Neural progenitor cell (in vitro differentiated cells): ENCODE measurements around the gene TBC1D24. TPM values are rescaled to one million over a fixed set of nuclear protein-coding genes. Genes with fewer than 3 reads are reported as not detected.

Source experiments
- DNase-seq: peaks from one replicate; pipeline ENCODE4 v3.0.0-alpha.2; 2016; ENCODE audit warnings: low spot score
- H2AFZ ChIP-seq: fragments of 200-600 bp; sonication (generic); replicated peaks from 2 replicates; pipeline ENCODE4 v1.6.1; 2016; ENCODE audit warnings: antibody characterized with exemption
- H3F3A ChIP-seq: fragments of 200-600 bp; sonication (generic); 2 replicates; pipeline ENCODE4 v1.6.1; 2016; ENCODE audit warnings: antibody characterized with exemption, low read depth
- H3K27ac ChIP-seq: fragments of 200-600 bp; sonication (generic); 2 replicates; pipeline ENCODE4 v1.5.1; 2016; ENCODE audit warnings: mild to moderate bottlenecking
- H3K27me3 ChIP-seq: fragments of 200-600 bp; sonication (generic); 2 replicates; pipeline ENCODE4 v1.6.1; 2016; ENCODE audit warnings: mild to moderate bottlenecking, moderate library complexity
- H3K36me3 ChIP-seq: fragments of 200-600 bp; sonication (generic); 2 replicates; pipeline ENCODE4 v1.5.1; 2016
- H3K4me1 ChIP-seq: fragments of 200-600 bp; sonication (generic); 2 replicates; pipeline ENCODE4 v1.6.1; 2016; ENCODE audit warnings: mixed run types
- H3K4me2 ChIP-seq: fragments of 200-600 bp; sonication (generic); 2 replicates; pipeline ENCODE4 v1.6.1; 2016
- H3K4me3 ChIP-seq: fragments of 200-600 bp; sonication (generic); 2 replicates; pipeline ENCODE4 v1.5.1; 2016
- H3K79me2 ChIP-seq: fragments of 200-600 bp; sonication (generic); 2 replicates; pipeline ENCODE4 v1.6.1; 2016; ENCODE audit warnings: low read depth
- H3K9ac ChIP-seq: fragments of 200-600 bp; sonication (generic); 2 replicates; pipeline ENCODE4 v1.6.1; 2016
- H3K9me3 ChIP-seq: fragments of 200-600 bp; sonication (generic); 2 replicates; pipeline ENCODE4 v1.5.1; 2016; ENCODE audit warnings: low read depth
- H4K20me1 ChIP-seq: fragments of 200-600 bp; sonication (generic); 2 replicates; pipeline ENCODE4 v1.6.1; 2016; ENCODE audit warnings: low read depth
- H3K27ac Mint-ChIP-seq: 3 replicates; pipeline ENCODE4 v1.8.0; 2021; ENCODE audit warnings: mixed read lengths
- H3K27me3 Mint-ChIP-seq: 2 replicates; pipeline ENCODE4 v1.8.0; 2022; ENCODE audit warnings: low read depth, mild to moderate bottlenecking, inconsistent platforms, moderate library complexity, mixed read lengths; ENCODE audit not compliant: insufficient read depth
- H3K36me3 Mint-ChIP-seq: 3 replicates; pipeline ENCODE4 v1.8.0; 2021; ENCODE audit warnings: mixed read lengths
- H3K4me1 Mint-ChIP-seq: 3 replicates; pipeline ENCODE4 v1.8.0; 2021; ENCODE audit warnings: mixed read lengths
- H3K4me3 Mint-ChIP-seq: 3 replicates; pipeline ENCODE4 v1.8.0; 2021; ENCODE audit warnings: mild to moderate bottlenecking, moderate library complexity, mixed read lengths
- H3K9me3 Mint-ChIP-seq: 3 replicates; pipeline ENCODE4 v1.8.0; 2020; ENCODE audit warnings: mixed read lengths
- EZH2 ChIP-seq: fragments of 200-600 bp; sonication (generic); IDR thresholded peaks from 2 replicates; pipeline ENCODE4 v1.6.1; 2017; ENCODE audit warnings: antibody characterized with exemption, mild to moderate bottlenecking, moderate library complexity
- EZH2phosphoT487 ChIP-seq: fragments of 200-600 bp; sonication (generic); IDR thresholded peaks from 2 replicates; pipeline ENCODE4 v1.6.1; 2017; ENCODE audit warnings: antibody characterized with exemption
- total RNA-seq: library from RNA; depleted of rRNA; stranded (reverse); fragments of >200 nt; gene quantifications from 2 replicates; pipeline ENCODE4 v1.2.3, GENCODE V29; 2015; ENCODE audit warnings: low replicate concordance
- TF ChIP-seq, protein P1 (sequence below): fragments of 200-600 bp; sonication (generic); IDR thresholded peaks from 2 replicates; pipeline ENCODE4 v1.5.1; 2017; ENCODE audit warnings: antibody characterized with exemption, mild to moderate bottlenecking

Gene TBC1D24
- total RNA-seq, 1 donor from 2014 or later, result 8.2 TPM

GRCh38 chr16:2505695-2506094 is 30.8 kb downstream of the TBC1D24 start:
- Histone ChIP-seq H3K9ac (no peak overlapping the region), H3K27me3 (no peaks in the 10 kb centered on the region), H3K4me2 (no peak overlapping the region), H3K4me1 (peaks cover 6% of the 10 kb centered on the region), H3K4me3 (no peak overlapping the region), H3K79me2 (no peaks in the 10 kb centered on the region), H3K27ac (no peak overlapping the region), H2AFZ (no peak overlapping the region), H3F3A (peaks cover 4% of the 10 kb centered on the region), H3K36me3 (no peaks in the 10 kb centered on the region), H3K9me3 (no peaks in the 10 kb centered on the region), H4K20me1 (no peaks in the 10 kb centered on the region)
- TF ChIP-seq, protein P1, sequence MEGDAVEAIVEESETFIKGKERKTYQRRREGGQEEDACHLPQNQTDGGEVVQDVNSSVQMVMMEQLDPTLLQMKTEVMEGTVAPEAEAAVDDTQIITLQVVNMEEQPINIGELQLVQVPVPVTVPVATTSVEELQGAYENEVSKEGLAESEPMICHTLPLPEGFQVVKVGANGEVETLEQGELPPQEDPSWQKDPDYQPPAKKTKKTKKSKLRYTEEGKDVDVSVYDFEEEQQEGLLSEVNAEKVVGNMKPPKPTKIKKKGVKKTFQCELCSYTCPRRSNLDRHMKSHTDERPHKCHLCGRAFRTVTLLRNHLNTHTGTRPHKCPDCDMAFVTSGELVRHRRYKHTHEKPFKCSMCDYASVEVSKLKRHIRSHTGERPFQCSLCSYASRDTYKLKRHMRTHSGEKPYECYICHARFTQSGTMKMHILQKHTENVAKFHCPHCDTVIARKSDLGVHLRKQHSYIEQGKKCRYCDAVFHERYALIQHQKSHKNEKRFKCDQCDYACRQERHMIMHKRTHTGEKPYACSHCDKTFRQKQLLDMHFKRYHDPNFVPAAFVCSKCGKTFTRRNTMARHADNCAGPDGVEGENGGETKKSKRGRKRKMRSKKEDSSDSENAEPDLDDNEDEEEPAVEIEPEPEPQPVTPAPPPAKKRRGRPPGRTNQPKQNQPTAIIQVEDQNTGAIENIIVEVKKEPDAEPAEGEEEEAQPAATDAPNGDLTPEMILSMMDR, result no peak
- TF ChIP-seq EZH2, result no peak
- peaks cover 6% of the 10 kb centered on the region for H3K27me3 Mint-ChIP-seq
- H3K4me3 Mint-ChIP-seq, result no peak overlapping the region
- H3K36me3 Mint-ChIP-seq, result no peaks in the 10 kb centered on the region
- no peaks in the 10 kb centered on the region for H3K9me3 Mint-ChIP-seq
- no peak overlapping the region for H3K27ac Mint-ChIP-seq
- H3K4me1 Mint-ChIP-seq, result peaks cover 6% of the 10 kb centered on the region
- DNase-seq, result no peak

DNA sequence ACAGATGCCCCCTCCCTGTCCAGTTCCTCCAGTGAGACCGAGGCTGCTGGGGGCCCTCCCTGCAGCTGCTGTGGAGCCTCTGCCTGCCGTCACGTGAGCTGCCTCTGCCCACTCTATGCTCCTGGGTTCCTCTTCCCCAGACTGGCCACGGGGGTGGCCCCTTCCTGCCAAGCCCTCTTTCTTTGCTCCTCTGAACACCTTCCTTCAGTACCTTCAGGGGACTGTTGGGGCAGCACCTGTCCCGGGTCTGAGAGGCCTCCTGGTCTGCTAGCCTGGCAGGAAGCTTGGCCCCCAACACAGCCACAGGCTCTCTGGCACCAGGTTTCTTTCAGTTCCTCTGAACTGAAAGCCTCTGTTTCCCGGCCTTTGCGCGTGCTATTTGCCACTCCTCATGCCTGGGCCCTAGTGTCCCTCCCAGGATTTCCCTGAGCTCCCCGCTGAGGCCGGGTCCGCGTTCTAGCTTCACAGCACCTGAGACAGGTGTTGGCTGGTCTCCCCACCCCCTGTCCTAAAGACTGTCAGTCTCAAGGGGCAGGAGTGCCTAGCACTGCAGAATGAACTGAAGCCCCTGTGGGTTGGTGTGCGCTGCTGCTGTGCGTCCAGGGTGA is 32.2 kb downstream of the TBC1D24 start:
- Histone ChIP-seq H3K4me3 (no peak overlapping the region), H3K4me1 (peaks cover 9% of the 10 kb centered on the region), H3K4me2 (no peak overlapping the region), H3F3A (no peaks in the 10 kb centered on the region), H3K79me2 (no peaks in the 10 kb centered on the region), H3K27ac (no peak overlapping the region), H3K36me3 (no peaks in the 10 kb centered on the region), H3K27me3 (no peaks in the 10 kb centered on the region), H3K9ac (no peak overlapping the region), H2AFZ (no peak overlapping the region), H4K20me1 (no peaks in the 10 kb centered on the region), H3K9me3 (no peaks in the 10 kb centered on the region)
- no peak for DNase-seq
- TF ChIP-seq, protein P1, result no peak
- TF ChIP-seq EZH2phosphoT487 (no peak), EZH2 (no peak)
- peaks cover 10% of the 10 kb centered on the region for H3K27me3 Mint-ChIP-seq
- H3K9me3 Mint-ChIP-seq, result no peaks in the 10 kb centered on the region
- H3K27ac Mint-ChIP-seq, result no peak overlapping the region
- H3K4me3 Mint-ChIP-seq, result no peak overlapping the region
- H3K4me1 Mint-ChIP-seq, result peaks cover 10% of the 10 kb centered on the region
- no peaks in the 10 kb centered on the region for H3K36me3 Mint-ChIP-seq

DNA sequence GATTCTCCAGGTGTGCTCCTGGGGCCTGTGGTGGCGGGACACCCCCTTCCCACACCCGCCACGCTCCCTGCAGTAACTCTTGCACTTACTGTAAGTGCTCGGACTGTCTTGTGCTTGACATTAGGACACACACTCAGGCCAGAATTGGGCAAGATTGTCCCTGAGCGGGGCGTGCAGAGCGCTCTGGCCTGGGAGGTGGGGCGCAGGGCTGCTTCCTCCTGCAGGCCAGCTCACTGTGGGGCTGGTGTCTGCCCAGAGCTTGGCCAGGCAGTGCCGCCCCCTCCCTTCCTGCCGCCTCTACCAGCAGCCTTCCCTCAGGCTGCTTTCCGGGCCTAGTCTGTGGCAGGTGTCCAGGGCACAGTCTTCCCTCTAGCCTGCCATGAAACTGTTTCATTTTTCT is 32.7 kb downstream of the TBC1D24 start:
- H3K4me1 Mint-ChIP-seq, result peaks cover 15% of the 10 kb centered on the region
- H3K27me3 Mint-ChIP-seq, result peaks cover 13% of the 10 kb centered on the region
- H3K36me3 Mint-ChIP-seq, result no peaks in the 10 kb centered on the region
- no peak overlapping the region for H3K27ac ChIP-seq
- peaks cover 14% of the 10 kb centered on the region for H3K4me1 ChIP-seq
- H3K79me2 ChIP-seq, result no peaks in the 10 kb centered on the region
- H4K20me1 ChIP-seq, result no peaks in the 10 kb centered on the region
- TF ChIP-seq, protein P1, result no peak
- TF ChIP-seq EZH2phosphoT487 (no peak), EZH2 (no peak)
- H3K36me3 ChIP-seq, result no peaks in the 10 kb centered on the region
- DNase-seq, result no peak
- H2AFZ ChIP-seq, result no peak overlapping the region
- no peak overlapping the region for H3K27ac Mint-ChIP-seq
- H3K9me3 Mint-ChIP-seq, result no peaks in the 10 kb centered on the region
- no peak overlapping the region for H3K4me2 ChIP-seq
- H3K4me3 Mint-ChIP-seq, result no peak overlapping the region
- H3K9me3 ChIP-seq, result no peaks in the 10 kb centered on the region
- no peaks in the 10 kb centered on the region for H3K27me3 ChIP-seq
- H3F3A ChIP-seq, result peaks cover 3% of the 10 kb centered on the region
- no peak overlapping the region for H3K9ac ChIP-seq
- H3K4me3 ChIP-seq, result no peak overlapping the region
